Spinal cord (tissue), 10 donors: Measurements from ENCODE around the gene MAFG. TPM values are rescaled to one million over a fixed set of nuclear protein-coding genes. Genes with fewer than 3 reads are reported as not detected.
A peak's percentile ranks its signal among the peaks of the same experiment; 100 is the strongest.

ENCODE experiments used
- DNase-seq, 6 donors: peaks; one replicate each; pipeline versions ENCODE4 v3.0.0 to v3.0.0-alpha.2; 2013 to 2015; ENCODE audit warnings: low spot score in 6 of 6, low read depth in 4 of 6
- H3K27ac ChIP-seq: one replicate; pipeline ENCODE4 v1.5.1; 2013; ENCODE audit warnings: low read depth, low read length, control low read depth
- H3K27me3 ChIP-seq: one replicate; pipeline ENCODE4 v1.6.1; 2013; ENCODE audit warnings: low read length; ENCODE audit not compliant: control insufficient read depth, insufficient read depth
- H3K36me3 ChIP-seq: one replicate; pipeline ENCODE4 v1.6.1; 2013; ENCODE audit warnings: low read length; ENCODE audit not compliant: control insufficient read depth, insufficient read depth
- H3K4me1 ChIP-seq: one replicate; pipeline ENCODE4 v1.6.1; 2013; ENCODE audit warnings: low read length; ENCODE audit not compliant: control insufficient read depth, insufficient read depth
- H3K4me3 ChIP-seq: one replicate; pipeline ENCODE4 v1.5.1; 2013; ENCODE audit warnings: low read depth, low read length, control low read depth
- H3K9me3 ChIP-seq: one replicate; pipeline ENCODE4 v1.6.1; 2013; ENCODE audit warnings: low read length; ENCODE audit not compliant: control insufficient read depth, insufficient read depth
- WGBS: methylation state at CpG from one replicate; pipeline ENCODE4 v1.1.5; 2013; ENCODE audit warnings: missing lambda C conversion rate; ENCODE audit not compliant: insufficient coverage; 5-methylcytosine and 5-hydroxymethylcytosine counted together
- polyA plus RNA-seq, 2 donors: library from polyadenylated mRNA; unstranded; fragments of 120-200 nt; gene quantifications; one replicate each; pipeline ENCODE4 v1.2.1, GENCODE V29; 2013; ENCODE audit not compliant: insufficient read length in 2 of 2
- total RNA-seq, 2 donors: library from RNA; depleted of rRNA in 1 of 2; stranded (reverse); fragments of 120-200 nt in 1 of 2; fragments of >200 nt in 1 of 2; gene quantifications; one replicate each; pipeline versions ENCODE4 v1.2.3 to v1.2.4, GENCODE V29; 2013 to 2014
- donor health status: healthy.

Gene MAFG
- total and polyA plus RNA-seq, 4 donors = 10.8 to 24.2 (median 17.2) TPM

- no peaks in the 10 kb centered on the region for H3K27me3 ChIP-seq
- H3K36me3 ChIP-seq = peaks cover 67% of the 10 kb centered on the region
- no peak overlapping the region for H3K27ac ChIP-seq
- peak overlapping the region; percentile 17 for H3K4me3 ChIP-seq
- 75% methylated on average over 24 of the region's 30 CpGs for WGBS
- H3K9me3 ChIP-seq = no peaks in the 10 kb centered on the region
- DNase-seq = peak in 1 of 6 donors; percentile 18
- peaks cover 40% of the 10 kb centered on the region for H3K4me1 ChIP-seq
These were observed 58.8 kb downstream of the MAFG start for GRCh38 chr17:81868674-81869220.

Other genes starting within 250 kb of the MAFG start
- gene ARL16, start 243.9 kb downstream of the MAFG start, total RNA-seq = 10 to 100 TPM; 43.2 to 57.1 TPM
- 10 to 100 TPM; 64.8 to 69.1 TPM for gene ARL16, start 243.9 kb downstream of the MAFG start, polyA plus RNA-seq
- 10 to 100 TPM; 37.9 to 66.7 TPM for gene HGS, start 243.7 kb downstream of the MAFG start, total RNA-seq
- gene HGS, start 243.7 kb downstream of the MAFG start, polyA plus RNA-seq = 100 to 1,000 TPM; 107 to 128 TPM
- 10 to 100 TPM in 1 of 2 donors, 1 to 10 TPM in 1; 9.2 to 10.7 TPM for gene MRPL12, start 224.4 kb downstream of the MAFG start, total RNA-seq
- 10 to 100 TPM; 74.5 to 76.0 TPM for gene MRPL12, start 224.4 kb downstream of the MAFG start, polyA plus RNA-seq
- 10 to 100 TPM in 1 of 2 donors, 1 to 10 TPM in 1; 6.1 to 10.4 TPM for gene SLC25A10, start 215.5 kb downstream of the MAFG start, total RNA-seq
- gene SLC25A10, start 215.5 kb downstream of the MAFG start, polyA plus RNA-seq = 10 to 100 TPM; 14.1 to 15.2 TPM
- under 1 TPM; 0.50 to 0.99 TPM for gene GCGR, start 123.6 kb downstream of the MAFG start, total RNA-seq
- gene GCGR, start 123.6 kb downstream of the MAFG start, polyA plus RNA-seq = 1 to 10 TPM in 1 of 2 donors, not detected in 1; 1.3 TPM
- 100 to 1,000 TPM in 1 of 2 donors, 10 to 100 TPM in 1; 51.0 to 146 TPM for gene MCRIP1, start 94.4 kb downstream of the MAFG start, total RNA-seq
- 100 to 1,000 TPM; 216 to 234 TPM for gene MCRIP1, start 94.4 kb downstream of the MAFG start, polyA plus RNA-seq
- gene PPP1R27, start 92.7 kb downstream of the MAFG start, total RNA-seq = under 1 TPM in 1 of 2 donors, not detected in 1; 0.17 TPM
- gene PPP1R27, start 92.7 kb downstream of the MAFG start, polyA plus RNA-seq = under 1 TPM in 1 of 2 donors, not detected in 1; 0.18 TPM
- 100 to 1,000 TPM; 143 to 443 TPM for gene P4HB, start 67.2 kb downstream of the MAFG start, total RNA-seq
- gene P4HB, start 67.2 kb downstream of the MAFG start, polyA plus RNA-seq = 100 to 1,000 TPM; 254 to 311 TPM
- gene ARHGDIA, start 56.4 kb downstream of the MAFG start, total RNA-seq = 100 to 1,000 TPM in 1 of 2 donors, 10 to 100 TPM in 1; 46.6 to 158 TPM
- 100 to 1,000 TPM; 318 to 319 TPM for gene ARHGDIA, start 56.4 kb downstream of the MAFG start, polyA plus RNA-seq
- gene ALYREF, start 36.1 kb downstream of the MAFG start, total RNA-seq = 10 to 100 TPM; 54.6 to 77.1 TPM
- gene ALYREF, start 36.1 kb downstream of the MAFG start, polyA plus RNA-seq = 10 to 100 TPM; 77.4 to 84.5 TPM
- gene ANAPC11, start 36.0 kb downstream of the MAFG start, total RNA-seq = 100 to 1,000 TPM in 1 of 2 donors, 10 to 100 TPM in 1; 53.8 to 120 TPM
- gene ANAPC11, start 36.0 kb downstream of the MAFG start, polyA plus RNA-seq = 100 to 1,000 TPM; 142 to 144 TPM
- 1 to 10 TPM; 1.1 to 4.4 TPM for gene NPB, start 25.5 kb downstream of the MAFG start, total RNA-seq
- 1 to 10 TPM; 2.1 to 3.8 TPM for gene NPB, start 25.5 kb downstream of the MAFG start, polyA plus RNA-seq
- gene PCYT2, start 16.3 kb downstream of the MAFG start, total RNA-seq = 10 to 100 TPM; 31.4 to 36.4 TPM
- 10 to 100 TPM; 62.9 to 67.4 TPM for gene PCYT2, start 16.3 kb downstream of the MAFG start, polyA plus RNA-seq
- 10 to 100 TPM in 1 of 2 donors, 1 to 10 TPM in 1; 5.8 to 11.8 TPM for gene SIRT7, start 9.6 kb downstream of the MAFG start, total RNA-seq
- gene SIRT7, start 9.6 kb downstream of the MAFG start, polyA plus RNA-seq = 10 to 100 TPM; 18.9 to 24.2 TPM
- 10 to 100 TPM; 37.0 to 52.0 TPM for gene PYCR1, start 9.6 kb upstream of the MAFG start, total RNA-seq
- 10 to 100 TPM; 47.2 to 56.8 TPM for gene PYCR1, start 9.6 kb upstream of the MAFG start, polyA plus RNA-seq
- 1 to 10 TPM in 1 of 2 donors, under 1 TPM in 1; 0.44 to 2.0 TPM for gene MYADML2, start 19.5 kb upstream of the MAFG start, total RNA-seq
- 1 to 10 TPM; 2.2 to 2.9 TPM for gene MYADML2, start 19.5 kb upstream of the MAFG start, polyA plus RNA-seq
- 1 to 10 TPM in 1 of 2 donors, under 1 TPM in 1; 0.89 to 3.0 TPM for gene NOTUM, start 33.5 kb upstream of the MAFG start, total RNA-seq
- 1 to 10 TPM in 1 of 2 donors, under 1 TPM in 1; 0.82 to 1.4 TPM for gene NOTUM, start 33.5 kb upstream of the MAFG start, polyA plus RNA-seq
- 10 to 100 TPM; 22.3 to 42.8 TPM for gene ASPSCR1, start 49.9 kb upstream of the MAFG start, total RNA-seq
- 10 to 100 TPM; 38.9 to 53.7 TPM for gene ASPSCR1, start 49.9 kb upstream of the MAFG start, polyA plus RNA-seq
- 10 to 100 TPM; 37.0 to 56.3 TPM for gene CENPX, start 95.1 kb upstream of the MAFG start, total RNA-seq
- 10 to 100 TPM; 70.4 to 71.9 TPM for gene CENPX, start 95.1 kb upstream of the MAFG start, polyA plus RNA-seq
- 10 to 100 TPM in 1 of 2 donors, 1 to 10 TPM in 1; 8.2 to 16.9 TPM for gene LRRC45, start 95.6 kb upstream of the MAFG start, total RNA-seq
- 10 to 100 TPM; 22.1 to 26.4 TPM for gene LRRC45, start 95.6 kb upstream of the MAFG start, polyA plus RNA-seq
- 10 to 100 TPM; 51.7 to 58.4 TPM for gene RAC3, start 103.9 kb upstream of the MAFG start, total RNA-seq
- gene RAC3, start 103.9 kb upstream of the MAFG start, polyA plus RNA-seq = 100 to 1,000 TPM; 212 to 214 TPM
- 10 to 100 TPM; 44.3 to 94.5 TPM for gene DCXR, start 110.0 kb upstream of the MAFG start, total RNA-seq
- gene DCXR, start 110.0 kb upstream of the MAFG start, polyA plus RNA-seq = 100 to 1,000 TPM; 144 to 145 TPM
- 10 to 100 TPM; 19.5 to 36.7 TPM for gene RFNG, start 124.1 kb upstream of the MAFG start, total RNA-seq
- 10 to 100 TPM; 61.8 to 75.2 TPM for gene RFNG, start 124.1 kb upstream of the MAFG start, polyA plus RNA-seq
- 100 to 1,000 TPM in 1 of 2 donors, 10 to 100 TPM in 1; 63.4 to 125 TPM for gene GPS1, start 124.2 kb upstream of the MAFG start, total RNA-seq
- 100 to 1,000 TPM; 151 to 165 TPM for gene GPS1, start 124.2 kb upstream of the MAFG start, polyA plus RNA-seq
- 10 to 100 TPM; 18.9 to 48.8 TPM for gene DUS1L, start 138.1 kb upstream of the MAFG start, total RNA-seq
- gene DUS1L, start 138.1 kb upstream of the MAFG start, polyA plus RNA-seq = 10 to 100 TPM; 66.6 to 85.1 TPM
- 10 to 100 TPM; 57.7 to 58.3 TPM for gene FASN, start 170.5 kb upstream of the MAFG start, total RNA-seq
- gene FASN, start 170.5 kb upstream of the MAFG start, polyA plus RNA-seq = 100 to 1,000 TPM; 163 to 184 TPM